ENCODE data around the gene RUNX3. TPM values are rescaled to one million over a fixed set of nuclear protein-coding genes. Genes with fewer than 3 reads are reported as not detected.

Gene RUNX3
- total RNA-seq, 1 experiment from 2014 or later: 22.6 TPM

- H3K9me3 ChIP-seq (ENCODE audit: control insufficient read depth in 1 of 2, insufficient read depth in 1 of 2, low read depth in 1 of 2, low read length in 2 of 2): no peaks in the 10 kb centered on the region
- no peaks in the 10 kb centered on the region for H4K20me1 ChIP-seq (ENCODE audit: insufficient read depth)
- peaks cover 0 to 11% of the 10 kb centered on the region in 2 experiments; a peak in 3 of 4 replicates for H3K4me1 ChIP-seq (ENCODE audit: control insufficient read depth in 1 of 2, insufficient read depth in 2 of 2, low read length in 2 of 2)
- ChIA-PET CTCF (no interaction called here), POLR2A (no interaction called here), RAD21 (ENCODE audit: low non-redundant PET in 1 of 2, low total read pairs in 2 of 2, uncharacterized antibody in 2 of 2, unreplicated experiment in 2 of 2) (no interaction called here)
- BruUV-seq (replicated peaks): no TSS peak
- no peak overlapping the region for H3K9ac ChIP-seq (ENCODE audit: low read length)
- no peak overlapping the region for H3K4me3 ChIP-seq (replicated peaks in 1 of 2; ENCODE audit: low read depth in 1 of 2, low read length in 2 of 2)
- no peak for ATAC-seq
- no peak overlapping the region for H3K27ac ChIP-seq (ENCODE audit: low read depth, low read length)
- no peaks in the 10 kb centered on the region for H3K27me3 ChIP-seq (ENCODE audit: insufficient read depth, low read length)
- intact Hi-C loops (cut with micrococcal nuclease): no loop called here
- no peak for TF ChIP-seq EZH2 (IDR thresholded peaks at IDR 0.05)
- TF ChIP-seq ELF1 (IDR thresholded peaks at IDR 0.05; ENCODE audit: borderline replicate concordance, low read depth): no peak
- TF ChIP-seq CTCF (IDR thresholded peaks at IDR 0.05 in 2 of 3, conservative IDR thresholded peaks at IDR 0.05 in 1 of 3; ENCODE audit: borderline replicate concordance in 1 of 3, insufficient read depth in 1 of 3, low read depth in 2 of 3, low read length in 2 of 3): no peak
- TF ChIP-seq EGR1 (IDR thresholded peaks at IDR 0.05; ENCODE audit: low read depth): no peak
- TF ChIP-seq ZBTB33 (IDR thresholded peaks at IDR 0.05; ENCODE audit: extremely low read depth, insufficient replicate concordance, low read length): no peak
- no peak for TF ChIP-seq YY1 (IDR thresholded peaks at IDR 0.05; ENCODE audit: extremely low read depth, insufficient replicate concordance, low read depth, low read length)
- TF ChIP-seq EZH2phosphoT487 (IDR thresholded peaks at IDR 0.05; ENCODE audit: borderline replicate concordance): no peak
- TF ChIP-seq CBX3 (IDR thresholded peaks at IDR 0.05; ENCODE audit: low read depth): no peak
- TF ChIP-seq POLR2A (IDR thresholded peaks at IDR 0.05; ENCODE audit: borderline replicate concordance, extremely low read depth, insufficient read depth, insufficient read length): no peak
- no peak for TF ChIP-seq POLR2AphosphoS5 (IDR thresholded peaks at IDR 0.05; ENCODE audit: low read depth, low read length)
- TF ChIP-seq SP1 (IDR thresholded peaks at IDR 0.05; ENCODE audit: low read depth): no peak
- TF ChIP-seq ATF3 (IDR thresholded peaks at IDR 0.05): no peak
- TF ChIP-seq FOSL1 (IDR thresholded peaks at IDR 0.05; ENCODE audit: low read depth): no peak
- TF ChIP-seq CEBPB (IDR thresholded peaks at IDR 0.05; ENCODE audit: low read depth): no peak
- TF ChIP-seq RAD21 (IDR thresholded peaks at IDR 0.05; ENCODE audit: low read depth): no peak
- TF ChIP-seq ZNF274 (IDR thresholded peaks at IDR 0.05; ENCODE audit: low read depth, low read length): no peak
- H3K79me2 ChIP-seq (ENCODE audit: insufficient read depth, low read length): no peaks in the 10 kb centered on the region
- no peaks in the 10 kb centered on the region for H3K36me3 ChIP-seq (ENCODE audit: control insufficient read depth in 1 of 2, insufficient read depth in 2 of 2, low read length in 2 of 2)
- no peaks in the 10 kb centered on the region for H3K9me2 ChIP-seq (ENCODE audit: insufficient read depth)
- no peak overlapping the region for H3K4me2 ChIP-seq (ENCODE audit: low read length)
- DNase-seq (ENCODE audit: low read depth, low spot score): no peak
- no peak overlapping the region for H2AFZ ChIP-seq (ENCODE audit: low read depth, low read length, poor library complexity, severe bottlenecking)
Observed at GRCh38 chr1:24878045-24878444, 52.0 kb downstream of the RUNX3 start.
